K562 (cell line): ENCODE data around the gene LIN9. TPM values are rescaled to one million over a fixed set of nuclear protein-coding genes. Genes with fewer than 3 reads are reported as not detected.

Experiments used
- ATAC-seq: fragments of 200-7000 bp; cut with Tn5 transposase; 3 replicates; pipeline ENCODE4 v1.9.1; 2020; ENCODE audit warnings: moderate library complexity
- BruUV-seq: library from RNA; stranded (reverse); fragments of 400-500 nt; replicated peaks from 2 replicates; lab custom pipeline; 2021; lab: Mats Ljungman, UMichigan
- CTCF ChIA-PET: fragments of 300-600 bp; formaldehyde crosslinking; extraction: SDS; loops from one replicate; lab custom pipeline; 2021; ENCODE audit warnings: low intra/inter-chr PET ratio; lab: Yijun Ruan, JAX
- POLR2A ChIA-PET: fragments of 300-600, 350-650 bp; sonication (Branson Sonifier 250); formaldehyde crosslinking; extraction: SDS; loops from one replicate; lab custom pipeline; 2021; ENCODE audit warnings: antibody characterized with exemption, inconsistent platforms; lab: Yijun Ruan, JAX
- DNase-seq, 4 experiments: peaks; one replicate each; pipeline versions ENCODE4 v3.0.0 to v3.0.0-alpha.2; 2011 to 2018; ENCODE audit warnings: low spot score in 3 of 4, mixed read lengths in 3 of 4; ENCODE audit errors: extremely low read depth in 1 of 4
- FAIRE-seq: peaks from 2 replicates; lab custom pipeline; 2011; peaks lifted over from hg19 to GRCh38; lab: Jason Lieb, UNC
- H2AFZ ChIP-seq: 2 replicates; pipeline ENCODE4 v1.6.0; 2011; ENCODE audit warnings: low read depth, low read length, control low read depth, inconsistent platforms
- H3K27ac ChIP-seq: fragments of 200-600 bp; 3 replicates; pipeline ENCODE4 v1.8.0; 2011; ENCODE audit warnings: low read depth, mild to moderate bottlenecking, control low read depth, inconsistent platforms, low read length, moderate library complexity, mixed read lengths; ENCODE audit errors: extremely low read depth
- H3K27me3 ChIP-seq, 2 experiments: fragments of 300-600 bp in 1 of 2; 2 replicates in 1 of 2; 3 replicates in 1 of 2; pipeline versions ENCODE4 v1.6.0 to v1.8.0; 2011; ENCODE audit warnings: inconsistent platforms in 2 of 2, low read length in 2 of 2, mild to moderate bottlenecking in 1 of 2, mixed read lengths in 1 of 2, moderate library complexity in 1 of 2; ENCODE audit not compliant: control insufficient read depth in 2 of 2, insufficient read depth in 2 of 2
- H3K36me3 ChIP-seq: fragments of 300-600 bp; 3 replicates; pipeline ENCODE4 v1.8.0; 2011; ENCODE audit warnings: mild to moderate bottlenecking, low read length, inconsistent platforms; ENCODE audit not compliant: control insufficient read depth, insufficient read depth
- H3K4me1 ChIP-seq, 2 experiments: fragments of 200-600 bp in 1 of 2; replicated peaks in 1 of 2; 2 replicates in 1 of 2; 3 replicates in 1 of 2; pipeline versions ENCODE4 v1.5.1 to v1.8.0; 2011; ENCODE audit warnings: inconsistent platforms in 2 of 2, low read length in 2 of 2, mild to moderate bottlenecking in 1 of 2, mixed read lengths in 1 of 2, moderate library complexity in 1 of 2; ENCODE audit not compliant: control insufficient read depth in 2 of 2, insufficient read depth in 2 of 2
- H3K4me2 ChIP-seq: 2 replicates; pipeline ENCODE4 v1.6.1; 2011; ENCODE audit warnings: low read length, control low read depth, inconsistent platforms, mixed read lengths; ENCODE audit not compliant: insufficient read depth
- H3K4me3 ChIP-seq: fragments of 200-600 bp; sonication (generic), shearing (Covaris generic); 2 replicates; pipeline ENCODE4 v1.5.1; 2016; ENCODE audit warnings: control low read depth, inconsistent platforms
- H3K79me2 ChIP-seq: fragments of 200-600 bp; 3 replicates; pipeline ENCODE4 v1.8.0; 2011; ENCODE audit warnings: low read length, inconsistent platforms; ENCODE audit not compliant: control insufficient read depth, insufficient read depth
- H3K9ac ChIP-seq, 2 experiments: 2 replicates each; pipeline versions ENCODE4 v1.6.0 to v1.6.1; 2011; ENCODE audit warnings: low read depth in 2 of 2, low read length in 2 of 2, control low read depth in 1 of 2, inconsistent platforms in 1 of 2, mild to moderate bottlenecking in 1 of 2, mixed read lengths in 1 of 2; ENCODE audit not compliant: insufficient read depth in 1 of 2
- H3K9me1 ChIP-seq: one replicate; pipeline ENCODE4 v1.6.0; 2011; ENCODE audit warnings: inconsistent platforms, mild to moderate bottlenecking, low read length, moderate library complexity; ENCODE audit not compliant: control insufficient read depth, insufficient read depth
- H3K9me3 ChIP-seq: replicated peaks from 2 replicates; pipeline ENCODE4 v1.5.1; 2011; ENCODE audit warnings: low read depth, low read length, inconsistent platforms; ENCODE audit not compliant: control insufficient read depth, insufficient read depth
- H4K20me1 ChIP-seq: replicated peaks from 2 replicates; pipeline ENCODE4 v1.6.1; 2011; ENCODE audit warnings: low read length, inconsistent platforms, mixed read lengths; ENCODE audit not compliant: control insufficient read depth, insufficient read depth
- GATA2 ChIP-seq: sonication (generic); formaldehyde crosslinking; IDR thresholded peaks from 2 replicates; pipeline ENCODE4 v1.4.0; 2020; ENCODE audit warnings: mild to moderate bottlenecking, missing genetic modification reagents
- PHTF2 ChIP-seq: fragments of 250-450 bp; sonication (Bioruptor Pico); IDR thresholded peaks from 2 replicates; pipeline ENCODE4 v1.5.0; 2021; ENCODE audit warnings: mild to moderate bottlenecking
- RFX5 ChIP-seq: IDR thresholded peaks from 2 replicates; pipeline ENCODE4 v1.6.1; 2011; ENCODE audit warnings: low read depth, mild to moderate bottlenecking, improper control_type of control experiment, low read length
- SMARCB1 ChIP-seq: IDR thresholded peaks from 2 replicates; pipeline ENCODE4 v1.6.1; 2011; ENCODE audit warnings: improper control_type of control experiment, low read depth; ENCODE audit not compliant: insufficient read length
- ZC3H4 ChIP-seq: sonication (generic); formaldehyde crosslinking; IDR thresholded peaks from 2 replicates; pipeline ENCODE4 v1.9.0; 2021; ENCODE audit warnings: missing genetic modification reagents, borderline replicate concordance
- ZNF165 ChIP-seq: fragments of 250-450 bp; sonication (Bioruptor Pico); IDR thresholded peaks from 2 replicates; pipeline ENCODE4 v1.4.0; 2020; ENCODE audit warnings: borderline replicate concordance
- WGBS: fragments of 100-300 bp; shearing (Covaris generic); methylation state at CpG from one replicate; pipeline ENCODE4 v1.1.6; 2016; ENCODE audit warnings: low coverage, mixed read lengths; ENCODE audit not compliant: insufficient coverage; ENCODE audit errors: missing lambda C conversion rate; 5-methylcytosine and 5-hydroxymethylcytosine counted together
- in situ Hi-C: fragments of 300-500 bp; cut with MboI; formaldehyde crosslinking; loops from 4 replicates; pipeline ENCODE4 v1.15.0; 2018; ENCODE audit warnings: inconsistent platforms, mixed read lengths
- intact Hi-C: fragments of 100-400 bp; cut with micrococcal nuclease; formaldehyde crosslinking; loops from 2 replicates; pipeline ENCODE4 v1.14.2; 2022
- polyA plus RNA-seq, 8 experiments: library from polyadenylated mRNA; depleted of rRNA in 4 of 8; stranded (reverse) in 5 of 8; unstranded in 3 of 8; fragments of >200 nt; fragmentation: Nextera tagmentation in 2 of 8; fragmentation: Illumina TruSeq in 1 of 8; extraction: Ambion mirVana in 2 of 8; extraction: Trizol in 1 of 8; gene quantifications; 2 replicates each; pipeline versions ENCODE4 v1.2.1 to v1.2.3, GENCODE V29; 2011 to 2014; ENCODE audit warnings: inconsistent platforms in 1 of 8, missing spikeins in 1 of 8
- total RNA-seq, 7 experiments: library from RNA; depleted of rRNA in 6 of 7; stranded (reverse); fragments of >200 nt in 6 of 7; fragmentation: Illumina TruSeq in 2 of 7; extraction: Trizol in 2 of 7; gene quantifications; 2 replicates each; pipeline versions ENCODE4 v1.2.1 to v1.2.3, GENCODE V29; 2011 to 2021; ENCODE audit warnings: low replicate concordance in 1 of 7
- TF ChIP-seq, protein P1 (sequence below), 2 experiments: fragments of 450-650 bp; IDR thresholded peaks; 2 replicates each; pipeline ENCODE4 v1.6.1; 2016; ENCODE audit warnings: mild to moderate bottlenecking in 2 of 2, borderline replicate concordance in 1 of 2, low read depth in 1 of 2, moderate library complexity in 1 of 2
- TF ChIP-seq, protein P2 (sequence below): fragments of 450-650 bp; IDR thresholded peaks from 2 replicates; pipeline ENCODE4 v1.6.1; 2016; ENCODE audit warnings: mild to moderate bottlenecking

The LIN9 gene
- total and polyA plus RNA-seq, 9 of the 15 experiments (the other 6 are each of a cell fraction or from before 2014, with no cell fraction given), result 18.8 to 33.0 (median 25.5) TPM

DNA sequence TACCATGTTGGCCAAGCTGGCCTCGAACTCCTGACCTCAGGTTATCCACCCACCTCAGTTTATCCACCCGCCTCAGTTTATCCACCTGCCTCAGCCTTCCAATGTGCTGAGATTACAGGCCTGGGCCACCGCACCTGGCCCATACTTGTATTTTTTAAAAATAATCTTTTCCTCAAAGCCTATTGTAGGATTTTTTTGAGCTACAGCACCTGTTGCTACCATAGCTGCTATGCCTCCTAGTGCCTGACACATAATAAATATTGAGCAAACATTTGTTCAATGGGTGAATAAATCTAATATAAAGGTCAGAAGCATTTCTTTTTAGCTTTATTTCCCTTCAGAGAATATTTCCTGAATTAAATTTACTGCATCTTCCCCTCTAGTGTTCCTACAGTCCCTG lies 106.7 kb downstream of the LIN9 start:
- no peak for DNase-seq
- Histone ChIP-seq H3K4me3 (no peak overlapping the region), H4K20me1 (no peaks in the 10 kb centered on the region), H3K9me1 (no peaks in the 10 kb centered on the region), H3K27ac (no peak overlapping the region), H3K27me3 (peaks cover 2 to 6% of the 10 kb centered on the region in 2 experiments; a peak in 3 of 5 replicates), H3K4me2 (no peak overlapping the region), H3K36me3 (no peaks in the 10 kb centered on the region), H3K9ac (no peak overlapping the region), H3K9me3 (no peaks in the 10 kb centered on the region), H3K79me2 (no peaks in the 10 kb centered on the region), H3K4me1 (no peaks in the 10 kb centered on the region), H2AFZ (peak overlapping the region; percentile 14; the same call in 1 of the 2 replicates)
- intact Hi-C loops, result loop anchor here (5.0 kb wide), 1 partner anchor 205 kb away; the partner anchor contains the start of gene PARP1
- POLR2A ChIA-PET, result interaction anchor here (0.6 to 1.1 kb wide), 5 partner anchors 9 to 433 kb away, joined by 3 to 4 read pairs (median 3); partner anchors contain the start of gene MIXL1
- FAIRE-seq, result no peak
- in situ Hi-C loops, result no loop called here
- no peak for ATAC-seq
- WGBS, result 0% methylated on average over 3 of the region's 3 CpGs
- CTCF ChIA-PET, result no interaction called here
- no TSS peak for BruUV-seq
- TF ChIP-seq, protein P1, sequence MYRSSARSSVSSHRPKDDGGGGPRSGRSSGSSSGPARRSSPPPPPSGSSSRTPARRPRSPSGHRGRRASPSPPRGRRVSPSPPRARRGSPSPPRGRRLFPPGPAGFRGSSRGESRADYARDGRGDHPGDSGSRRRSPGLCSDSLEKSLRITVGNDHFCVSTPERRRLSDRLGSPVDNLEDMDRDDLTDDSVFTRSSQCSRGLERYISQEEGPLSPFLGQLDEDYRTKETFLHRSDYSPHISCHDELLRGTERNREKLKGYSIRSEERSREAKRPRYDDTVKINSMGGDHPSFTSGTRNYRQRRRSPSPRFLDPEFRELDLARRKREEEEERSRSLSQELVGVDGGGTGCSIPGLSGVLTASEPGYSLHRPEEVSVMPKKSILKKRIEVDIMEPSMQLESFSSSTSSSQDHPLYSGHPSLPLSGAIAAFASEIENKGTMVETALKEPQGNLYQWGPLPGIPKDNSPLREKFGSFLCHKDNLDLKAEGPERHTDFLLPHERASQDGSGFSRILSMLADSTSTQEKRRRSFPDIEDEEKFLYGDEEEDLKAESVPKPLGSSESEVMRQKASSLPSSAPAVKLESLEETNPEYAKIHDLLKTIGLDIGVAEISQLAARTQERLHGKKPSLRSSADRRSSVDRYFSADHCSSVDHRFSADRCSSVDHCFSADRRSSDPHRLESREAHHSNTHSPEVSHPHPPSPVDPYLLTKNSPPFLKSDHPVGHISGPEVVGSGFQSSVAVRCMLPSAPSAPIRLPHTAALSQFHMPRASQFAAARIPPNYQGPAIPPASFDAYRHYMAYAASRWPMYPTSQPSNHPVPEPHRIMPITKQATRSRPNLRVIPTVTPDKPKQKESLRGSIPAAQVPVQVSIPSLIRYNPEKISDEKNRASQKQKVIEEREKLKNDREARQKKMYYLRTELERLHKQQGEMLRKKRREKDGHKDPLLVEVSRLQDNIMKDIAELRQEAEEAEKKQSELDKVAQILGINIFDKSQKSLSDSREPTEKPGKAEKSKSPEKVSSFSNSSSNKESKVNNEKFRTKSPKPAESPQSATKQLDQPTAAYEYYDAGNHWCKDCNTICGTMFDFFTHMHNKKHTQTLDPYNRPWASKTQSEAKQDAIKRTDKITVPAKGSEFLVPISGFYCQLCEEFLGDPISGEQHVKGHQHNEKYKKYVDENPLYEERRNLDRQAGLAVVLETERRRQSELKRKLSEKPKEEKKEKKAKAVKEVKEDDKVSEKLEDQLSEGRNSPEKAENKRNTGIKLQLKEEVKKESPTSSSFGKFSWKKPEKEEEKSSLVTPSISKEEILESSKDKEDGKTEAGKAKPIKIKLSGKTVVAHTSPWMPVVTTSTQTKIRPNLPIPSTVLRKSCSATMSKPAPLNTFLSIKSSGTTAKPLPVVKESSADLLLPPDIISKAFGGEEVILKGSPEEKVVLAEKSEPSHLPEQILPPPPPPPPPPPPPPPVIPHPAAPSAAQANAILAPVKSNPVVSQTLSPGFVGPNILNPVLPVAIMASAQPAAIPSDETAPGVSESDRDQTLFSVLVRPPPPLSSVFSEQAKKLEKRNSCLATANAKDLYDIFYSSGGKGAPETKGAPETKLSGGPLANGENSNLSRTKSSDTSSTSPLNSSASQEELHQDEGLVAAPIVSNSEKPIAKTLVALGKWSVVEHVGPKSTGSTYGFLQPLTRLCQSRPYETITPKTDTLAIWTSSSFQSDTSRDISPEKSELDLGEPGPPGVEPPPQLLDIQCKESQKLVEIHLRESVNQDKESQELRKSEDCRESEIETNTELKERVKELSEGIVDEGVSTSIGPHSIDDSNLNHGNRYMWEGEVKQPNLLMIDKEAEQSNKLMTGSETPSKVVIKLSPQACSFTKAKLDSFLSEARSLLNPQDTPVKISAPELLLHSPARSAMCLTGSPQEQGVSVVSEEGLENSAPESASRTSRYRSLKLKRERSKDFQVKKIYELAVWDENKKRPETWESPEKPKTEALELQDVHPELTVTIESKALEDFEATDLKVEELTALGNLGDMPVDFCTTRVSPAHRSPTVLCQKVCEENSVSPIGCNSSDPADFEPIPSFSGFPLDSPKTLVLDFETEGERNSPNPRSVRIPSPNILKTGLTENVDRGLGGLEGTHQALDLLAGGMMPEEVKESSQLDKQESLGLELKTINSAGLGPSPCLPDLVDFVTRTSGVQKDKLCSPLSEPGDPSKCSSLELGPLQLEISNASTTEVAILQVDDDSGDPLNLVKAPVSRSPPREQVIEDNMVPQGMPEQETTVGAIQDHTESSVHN (IDR thresholded peaks at IDR 0.05; ENCODE audit: borderline replicate concordance in 1 of 2, low read depth in 1 of 2), result no peak
- TF ChIP-seq GATA2 (CRISPR knock-in tag) (no peak), PHTF2 (no peak), RFX5 (no peak), ZC3H4 (no peak), ZNF165 (CRISPR knock-in tag) (no peak), SMARCB1 (no peak)
- TF ChIP-seq, protein P2, sequence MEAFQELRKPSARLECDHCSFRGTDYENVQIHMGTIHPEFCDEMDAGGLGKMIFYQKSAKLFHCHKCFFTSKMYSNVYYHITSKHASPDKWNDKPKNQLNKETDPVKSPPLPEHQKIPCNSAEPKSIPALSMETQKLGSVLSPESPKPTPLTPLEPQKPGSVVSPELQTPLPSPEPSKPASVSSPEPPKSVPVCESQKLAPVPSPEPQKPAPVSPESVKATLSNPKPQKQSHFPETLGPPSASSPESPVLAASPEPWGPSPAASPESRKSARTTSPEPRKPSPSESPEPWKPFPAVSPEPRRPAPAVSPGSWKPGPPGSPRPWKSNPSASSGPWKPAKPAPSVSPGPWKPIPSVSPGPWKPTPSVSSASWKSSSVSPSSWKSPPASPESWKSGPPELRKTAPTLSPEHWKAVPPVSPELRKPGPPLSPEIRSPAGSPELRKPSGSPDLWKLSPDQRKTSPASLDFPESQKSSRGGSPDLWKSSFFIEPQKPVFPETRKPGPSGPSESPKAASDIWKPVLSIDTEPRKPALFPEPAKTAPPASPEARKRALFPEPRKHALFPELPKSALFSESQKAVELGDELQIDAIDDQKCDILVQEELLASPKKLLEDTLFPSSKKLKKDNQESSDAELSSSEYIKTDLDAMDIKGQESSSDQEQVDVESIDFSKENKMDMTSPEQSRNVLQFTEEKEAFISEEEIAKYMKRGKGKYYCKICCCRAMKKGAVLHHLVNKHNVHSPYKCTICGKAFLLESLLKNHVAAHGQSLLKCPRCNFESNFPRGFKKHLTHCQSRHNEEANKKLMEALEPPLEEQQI, result no peak
